SK-MEL-5 (cell line): ENCODE data around the gene KIF16B. TPM values are rescaled to one million over a fixed set of nuclear protein-coding genes. Genes with fewer than 3 reads are reported as not detected.

ENCODE experiments used
- DNase-seq: peaks from one replicate; pipeline ENCODE4 v3.0.0-alpha.2; 2016; ENCODE audit warnings: low read depth, low spot score
- in situ Hi-C: cut with HindIII; loops from 2 replicates; pipeline ENCODE4 v1.10.0; 2016; ENCODE audit warnings: low sequenced_read_pairs, high pct_unique_total_duplicates, low pct_unique_long_range_greater_than_20kb
- total RNA-seq: library from RNA; depleted of rRNA; stranded (reverse); fragments of >200 nt; shearing (Covaris generic); gene quantifications from 2 replicates; pipeline ENCODE4 v1.2.3, GENCODE V29; 2014

The KIF16B gene
- total RNA-seq, 1 experiment from 2014 or later: 13.4 TPM

GRCh38 chr20:16368645-16369292, 204.5 kb downstream of the KIF16B start:
- in situ Hi-C loops: no loop called here
- DNase-seq: no peak

- DNase-seq: no peak
- in situ Hi-C loops: no loop called here
These were observed 205.2 kb downstream of the KIF16B start for GRCh38 chr20:16367948-16368560.

DNA sequence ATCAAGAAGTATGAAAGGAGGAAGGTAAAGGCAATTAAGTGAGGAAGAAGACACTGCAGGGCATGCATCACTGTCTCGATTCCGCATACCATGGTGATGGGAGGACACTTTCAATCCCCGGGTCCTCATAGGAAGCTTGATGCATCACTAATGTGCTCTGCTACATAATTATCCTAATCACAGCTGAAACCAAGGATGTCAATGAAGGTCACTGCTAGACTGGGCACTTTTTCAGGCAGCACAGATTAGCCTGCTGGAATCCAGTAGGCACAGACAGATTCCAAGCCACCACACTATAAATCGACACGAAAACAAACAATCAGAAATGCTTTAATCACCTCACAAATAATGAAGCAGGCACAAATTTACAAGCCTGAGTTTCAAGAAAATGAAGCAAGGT, 206.7 kb downstream of the KIF16B start:
- in situ Hi-C loops: no loop called here

DNA sequence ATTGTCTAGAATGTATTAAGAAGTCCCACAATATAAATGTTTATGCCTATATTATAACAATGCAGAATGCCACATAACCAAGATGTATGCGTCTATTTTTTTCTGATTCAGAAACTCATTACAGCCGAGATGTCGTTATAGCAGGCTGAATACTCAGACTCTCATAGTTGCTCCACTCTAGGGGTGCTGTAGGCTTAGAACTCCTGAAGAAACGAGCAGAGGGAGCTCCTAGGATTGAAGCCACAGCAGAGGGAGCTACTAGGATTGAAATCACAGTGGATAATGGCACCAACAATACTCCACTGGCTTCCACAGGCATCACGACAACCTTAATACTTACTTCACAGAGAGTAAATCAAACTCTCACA, 208.9 kb downstream of the KIF16B start:
- DNase-seq: no peak
- in situ Hi-C loops: no loop called here

More for the DNA sequence above, 206.7 kb downstream of the KIF16B start:
- DNase-seq: no peak

DNA sequence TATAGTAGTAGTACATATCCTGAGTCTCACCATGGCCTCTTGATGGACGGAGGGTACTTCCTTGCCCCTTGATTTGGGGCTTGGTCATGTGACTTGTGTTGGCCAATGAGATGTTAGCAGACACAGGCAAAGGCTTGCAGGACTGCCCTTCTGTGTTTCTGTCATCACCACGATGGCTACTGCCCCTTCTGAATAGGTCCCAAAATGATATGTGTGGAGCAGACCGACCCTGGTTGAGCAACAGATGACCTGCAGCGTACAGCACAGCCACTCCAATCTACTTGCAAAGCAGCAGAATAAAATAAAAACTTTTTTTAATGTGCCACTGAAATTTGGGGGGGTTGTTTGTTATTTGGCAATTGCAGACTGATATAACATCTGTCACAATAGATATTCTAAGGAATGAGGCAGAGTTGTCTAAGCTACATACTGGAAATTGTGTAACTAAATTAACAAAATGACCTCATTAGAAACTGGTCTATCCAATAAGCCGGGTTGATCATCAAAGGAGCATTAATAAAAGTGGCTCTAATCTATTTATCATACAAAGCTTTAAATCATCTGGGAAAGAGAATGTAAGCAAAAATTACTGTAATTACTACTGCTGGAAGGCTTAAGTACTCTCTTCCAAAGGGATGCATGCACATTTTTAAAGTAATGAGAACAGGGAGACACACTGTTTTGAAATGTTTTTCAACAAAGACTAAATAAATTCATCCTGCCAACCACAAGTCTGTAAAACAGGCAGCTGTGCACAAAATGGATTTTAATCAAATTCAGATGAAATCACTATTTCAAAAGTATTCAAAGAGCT, 209.5 kb downstream of the KIF16B start:
- in situ Hi-C loops: no loop called here

DNA sequence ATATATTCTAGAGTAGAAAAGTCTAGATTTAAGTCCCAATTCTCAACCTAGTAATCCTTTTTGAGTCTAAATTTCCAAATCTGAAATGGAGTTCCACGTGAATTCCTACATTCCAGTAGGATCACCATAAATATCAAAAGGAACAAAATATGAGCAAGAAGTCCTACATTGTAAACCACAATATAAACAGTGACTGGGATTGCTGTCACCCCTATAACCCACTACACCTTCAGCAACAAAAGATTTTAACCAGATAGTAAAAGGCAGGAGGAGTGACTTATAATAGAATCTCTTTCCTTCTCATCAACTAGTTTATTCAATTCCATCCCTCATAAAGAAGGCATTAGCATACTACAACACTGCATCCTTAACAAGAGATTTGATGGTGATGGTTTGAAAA, 210.6 kb downstream of the KIF16B start:
- no peak for DNase-seq
- in situ Hi-C loops: no loop called here

More for the DNA sequence above, 209.5 kb downstream of the KIF16B start:
- DNase-seq: no peak

GRCh38 chr20:16360668-16361067, 212.6 kb downstream of the KIF16B start:
- DNase-seq: no peak
- in situ Hi-C loops: no loop called here

DNA sequence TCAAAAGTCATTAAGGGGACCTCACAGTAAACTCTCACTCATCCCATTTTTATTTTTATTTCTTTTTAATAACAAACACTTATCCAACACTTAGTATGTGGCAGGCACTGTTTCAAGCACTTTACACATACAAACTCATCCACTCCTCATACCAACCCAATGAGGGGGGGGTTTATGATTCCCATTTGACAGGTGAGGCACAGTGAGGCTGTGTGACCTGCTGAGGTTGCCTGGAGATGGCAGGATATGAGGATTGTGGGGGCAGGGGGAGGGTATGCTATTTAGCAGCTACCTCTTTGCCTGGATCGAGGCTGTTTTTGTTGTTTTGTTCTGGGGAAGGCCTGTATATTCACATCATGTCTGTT, 219.8 kb downstream of the KIF16B start:
- in situ Hi-C loops: no loop called here
- no peak for DNase-seq

- no peak for DNase-seq
- in situ Hi-C loops: no loop called here
These were observed 220.4 kb downstream of the KIF16B start for GRCh38 chr20:16352751-16353416.

- in situ Hi-C loops: no loop called here
- peak; percentile 47 for DNase-seq
These were observed 220.9 kb downstream of the KIF16B start for GRCh38 chr20:16352321-16352720.

- in situ Hi-C loops: no loop called here
- no peak for DNase-seq
These were observed 221.8 kb downstream of the KIF16B start for GRCh38 chr20:16351415-16351814.

DNA sequence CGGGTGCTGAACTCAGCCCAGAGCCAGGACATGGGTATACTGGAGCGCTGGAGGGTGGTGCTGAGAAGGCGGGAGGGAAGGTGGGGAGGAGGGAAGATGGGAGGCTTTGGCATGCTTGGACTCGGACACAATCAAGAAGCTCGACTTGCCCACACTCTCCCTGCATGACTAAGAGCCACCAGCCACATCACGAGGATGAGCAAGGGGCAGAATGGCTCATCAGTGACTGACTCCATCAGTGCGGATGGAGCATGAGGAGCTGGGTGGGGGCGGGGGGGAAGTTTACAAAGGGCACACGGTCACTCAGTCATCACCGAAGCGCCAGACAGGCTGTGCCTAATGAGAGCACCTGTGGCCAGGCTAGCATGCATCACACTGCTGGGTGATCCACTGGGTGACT, 222.8 kb downstream of the KIF16B start:
- in situ Hi-C loops: no loop called here
- peak; percentile 27 for DNase-seq

DNA sequence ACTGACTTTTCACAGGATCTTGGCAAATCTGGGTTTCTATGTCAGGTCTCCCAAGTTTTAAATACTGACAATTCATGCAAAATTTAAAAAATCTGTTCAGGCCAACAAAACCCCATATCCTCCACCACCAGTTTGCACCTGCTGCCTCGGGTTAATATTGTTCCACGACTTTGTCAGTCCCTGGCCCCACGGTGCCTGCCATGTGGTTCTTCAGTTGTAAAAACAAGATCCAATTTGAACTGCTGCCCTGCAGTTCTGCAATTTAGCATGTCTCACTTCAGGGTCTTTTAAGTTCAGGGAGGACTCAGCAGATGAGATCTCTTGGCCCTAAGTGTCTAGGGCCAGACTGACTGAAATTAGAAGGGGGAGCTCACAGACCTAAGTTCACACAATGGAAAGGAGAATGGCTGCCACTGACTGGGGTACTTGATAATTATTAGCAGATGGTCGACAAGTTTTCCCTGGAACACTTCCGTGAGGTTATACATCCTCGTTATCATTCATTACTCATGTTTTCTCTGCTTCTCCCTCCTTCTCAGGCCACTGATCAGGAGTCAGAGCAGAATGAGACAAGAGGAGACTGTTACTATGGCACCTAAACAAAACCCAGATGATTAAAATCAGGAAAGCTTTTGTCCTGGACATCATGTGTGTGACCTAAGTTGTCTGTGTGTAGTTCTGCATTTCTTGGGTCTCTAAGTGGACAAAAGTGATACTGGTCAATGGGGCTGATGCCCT, 223.6 kb downstream of the KIF16B start:
- DNase-seq: no peak

DNA sequence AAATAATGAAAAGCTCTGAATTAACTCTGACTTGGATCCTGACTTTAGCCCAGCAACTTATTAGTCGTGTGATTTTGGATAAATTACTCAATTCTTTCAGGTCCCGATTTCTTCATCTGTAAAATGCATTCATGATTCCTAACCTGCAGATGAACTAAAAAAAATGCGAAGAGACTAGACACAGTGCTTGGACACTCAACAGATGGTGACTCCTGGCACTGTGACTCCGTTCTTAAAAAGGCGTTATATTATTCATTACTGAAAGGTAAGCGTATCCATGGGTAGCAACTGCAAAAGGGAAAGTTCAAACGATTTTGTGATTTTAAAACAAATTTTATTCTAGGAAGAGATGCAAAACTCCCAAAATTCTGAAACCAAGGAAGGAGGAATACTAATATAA, 226.3 kb downstream of the KIF16B start:
- DNase-seq: no peak
- in situ Hi-C loops: no loop called here

More for the DNA sequence above, 223.6 kb downstream of the KIF16B start:
- in situ Hi-C loops: no loop called here

DNA sequence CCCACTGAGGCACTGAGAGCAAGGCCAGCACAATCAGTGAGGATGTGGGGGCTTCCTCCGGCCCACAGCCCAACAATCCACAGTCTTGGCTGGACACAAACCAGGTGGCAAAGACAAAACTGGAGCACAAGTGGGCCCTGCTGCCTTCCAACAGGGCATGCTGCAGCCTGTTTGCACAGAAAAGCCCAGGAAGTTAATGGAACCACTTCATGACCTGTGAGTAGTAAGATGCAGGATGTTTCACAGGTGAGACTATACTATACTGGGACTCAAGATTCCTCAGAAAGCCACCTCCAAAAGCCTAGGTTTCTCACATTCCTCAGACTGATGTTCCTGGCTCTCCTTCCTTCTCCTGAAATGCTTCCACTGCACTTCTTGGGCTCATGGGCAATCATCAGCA, 235.5 kb downstream of the KIF16B start:
- in situ Hi-C loops: no loop called here
- no peak for DNase-seq

- in situ Hi-C loops: no loop called here
- DNase-seq: no peak
These were observed 245.6 kb downstream of the KIF16B start for GRCh38 chr20:16327606-16328005.

DNA sequence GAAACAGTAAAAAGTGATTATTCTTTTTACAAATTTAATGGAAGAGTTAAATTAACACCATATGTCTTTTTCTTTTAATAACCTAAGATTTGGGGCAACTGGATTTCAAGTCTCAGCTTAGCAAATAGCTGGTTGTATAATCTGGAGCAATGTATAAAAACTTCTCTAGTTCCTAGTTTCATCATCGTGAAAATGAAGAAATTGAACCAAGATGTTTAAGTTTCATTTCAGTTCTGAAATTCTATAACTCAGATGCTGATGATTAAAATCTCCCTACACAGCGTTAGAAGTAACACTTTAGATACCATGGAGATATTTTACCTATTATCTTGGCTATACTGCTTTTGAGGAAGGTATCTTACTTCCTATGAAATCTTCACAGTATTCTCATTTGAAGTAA, 252.0 kb downstream of the KIF16B start:
- in situ Hi-C loops: no loop called here
- no peak for DNase-seq
